Uterus (tissue), 2 donors: Measurements from ENCODE around the gene EIF4H.

Experiments
- CTCF ChIP-seq, 4 experiments: fragments of 200-600 bp in 2 of 4; fragments of 450-650 bp in 2 of 4; sonication (generic) in 2 of 4; IDR thresholded peaks; one replicate each; pipeline ENCODE4 v1.5.1; 2016 to 2019; ENCODE audit warnings: antibody characterized with exemption in 4 of 4, mild to moderate bottlenecking in 2 of 4, moderate library complexity in 1 of 4
- POLR2A ChIP-seq, 2 donors: fragments of 450-650 bp; IDR thresholded peaks; one replicate each; pipeline ENCODE4 v1.6.1; 2016; ENCODE audit warnings: antibody characterized with exemption in 2 of 2, mild to moderate bottlenecking in 1 of 2, moderate library complexity in 1 of 2

GRCh38 chr7:74224511-74224832, 50.3 kb downstream of the EIF4H start:
- TF ChIP-seq CTCF (IDR thresholded peaks at IDR 0.05) (no peak), POLR2A (IDR thresholded peaks at IDR 0.05) (no peak)
